Adrenal gland (tissue), 12 donors: ENCODE measurements around the gene KPNA5. TPM values are rescaled to one million over a fixed set of nuclear protein-coding genes. Genes with fewer than 3 reads are reported as not detected.

Source experiments
- DNase-seq, 7 donors: peaks; one replicate each; pipeline ENCODE4 v3.0.0-alpha.2; 2019 to 2020
- H3K27ac ChIP-seq, 5 donors: fragments of 200-600 bp; sonication (generic) in 4 of 5; 1 replicate in 3 of 5; 2 replicates in 2 of 5; pipeline versions ENCODE4 v1.5.1 to v1.8.0; 2016 to 2020; ENCODE audit warnings: mild to moderate bottlenecking in 1 of 5
- H3K27me3 ChIP-seq: fragments of 200-600 bp; 2 replicates; pipeline ENCODE4 v1.8.0; 2021
- H3K36me3 ChIP-seq, 2 donors: fragments of 200-600 bp; replicated peaks in 1 of 2; 1 replicate in 1 of 2; 2 replicates in 1 of 2; pipeline versions ENCODE4 v1.5.1 to v1.8.0; 2018 to 2022
- H3K4me1 ChIP-seq, 2 donors: fragments of 200-600 bp; replicated peaks in 1 of 2; 1 replicate in 1 of 2; 2 replicates in 1 of 2; pipeline versions ENCODE4 v1.5.1 to v1.8.0; 2018 to 2021
- H3K4me3 ChIP-seq, 4 donors: fragments of 200-600 bp; sonication (generic) in 3 of 4; one replicate each; pipeline ENCODE4 v1.5.1; 2016 to 2018
- H3K9me3 ChIP-seq, 3 donors: fragments of 200-600 bp; sonication (generic) in 1 of 3; replicated peaks in 1 of 3; 1 replicate in 2 of 3; 2 replicates in 1 of 3; pipeline versions ENCODE4 v1.5.1 to v1.8.0; 2016 to 2021
- CTCF ChIP-seq, 6 experiments: fragments of 450-650 bp in 4 of 6; fragments of 200-600 bp in 2 of 6; sonication (generic) in 1 of 6; IDR thresholded peaks; 1 replicate in 5 of 6; 2 replicates in 1 of 6; pipeline versions ENCODE4 v1.5.1 to v1.8.0; 2016 to 2021; ENCODE audit warnings: antibody characterized with exemption in 6 of 6, mild to moderate bottlenecking in 2 of 6, moderate library complexity in 1 of 6
- POLR2A ChIP-seq, 2 donors: fragments of 450-650 bp; IDR thresholded peaks; one replicate each; pipeline ENCODE4 v1.6.1; 2017; ENCODE audit warnings: antibody characterized with exemption in 2 of 2, mild to moderate bottlenecking in 2 of 2, moderate library complexity in 1 of 2
- WGBS, 4 donors: extraction: QIAGEN DNeasy Blood & Tissue Kit in 2 of 4; methylation state at CpG; one replicate each; pipeline versions ENCODE4 v1.1.5 to v1.1.7; 2013 to 2017; 5-methylcytosine and 5-hydroxymethylcytosine counted together
- intact Hi-C, 2 donors: fragments of 100-400 bp; cut with DNase I; formaldehyde crosslinking; loops; one replicate each; pipeline versions ENCODE4 v1.14.1 to v1.15.0; 2022 to 2023
- polyA plus RNA-seq, 3 donors: library from polyadenylated mRNA; stranded (reverse); fragments of 200-250 nt in 2 of 3; fragments of 350-450 nt in 1 of 3; fragmentation: Illumina TruSeq in 1 of 3; extraction: RNeasy Lipid Tissue Mini Kit (QIAGEN cat#74804) in 1 of 3; gene quantifications; one replicate each; pipeline ENCODE4 v1.2.3, GENCODE V29; 2013 to 2014
- total RNA-seq, 9 donors: library from RNA; depleted of rRNA in 4 of 9; stranded (reverse); fragments of >200 nt in 4 of 9; fragments of 120-200 nt in 1 of 9; fragmentation: NEBNext Ultra II Directional in 1 of 9; extraction: Animal tissue kit (Norgen Biotek cat#: 25700) in 1 of 9; gene quantifications; one replicate each; pipeline versions ENCODE4 v1.1.0 to v1.2.4, GENCODE V29; 2013 to 2023
- donor health status: healthy with polysubstance abuse.
- donor health status: Bipolar disorder and iron deficiency.
- donor health status: DM: yes; HTN: yes; CAD: no.
- donor health status: DM: no; HTN: no; CAD: no.
- donor health status: DM: no; HTN: no; CAD: no.
- donor health status: DM: yes; HTN: yes; CAD: no.

Gene KPNA5
- total and polyA plus RNA-seq, 12 donors: 2.7 to 31.6 (median 9.0) TPM

DNA sequence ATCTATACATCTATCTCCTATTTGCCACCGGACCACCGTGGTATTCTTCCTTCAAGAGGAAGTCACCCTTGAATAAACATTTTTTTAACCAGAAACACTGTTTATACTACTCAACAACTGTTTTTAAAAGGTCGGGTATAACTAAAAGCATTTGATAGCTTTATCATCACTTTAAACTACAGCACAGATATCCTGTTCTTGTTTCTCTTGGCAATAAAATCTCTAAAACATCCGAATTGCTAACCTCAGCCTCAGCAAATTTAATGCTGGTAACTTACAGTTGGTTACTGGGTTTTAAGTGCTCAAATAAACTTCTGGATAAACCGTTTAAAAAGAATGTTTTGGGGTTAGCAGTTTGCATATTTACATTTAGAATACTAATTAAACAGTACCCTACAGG lies 32.9 kb upstream of the KPNA5 start:
- no peak overlapping the region for H3K27ac ChIP-seq
- no peak for DNase-seq
- H3K4me3 ChIP-seq: no peak overlapping the region
- no peak for TF ChIP-seq POLR2A (IDR thresholded peaks at IDR 0.05)
- TF ChIP-seq CTCF (IDR thresholded peaks at IDR 0.05): no peak
- no peaks in the 10 kb centered on the region for H3K27me3 ChIP-seq
- intact Hi-C loops: no loop called here
- WGBS, 4 donors: 33 to 52% (median 50%) methylated on average over 5 of the region's 5 CpGs
- H3K36me3 ChIP-seq: peaks cover 0 to 18% of the 10 kb centered on the region in 2 donors
- H3K4me1 ChIP-seq: no peaks in the 10 kb centered on the region
- no peaks in the 10 kb centered on the region for H3K9me3 ChIP-seq

GRCh38 chr6:116649129-116649528 lies 31.9 kb upstream of the KPNA5 start:
- Histone ChIP-seq H3K9me3 (no peaks in the 10 kb centered on the region), H3K36me3 (peaks cover 0 to 18% of the 10 kb centered on the region in 2 donors), H3K27ac (no peak overlapping the region), H3K4me3 (no peak overlapping the region), H3K4me1 (no peaks in the 10 kb centered on the region), H3K27me3 (no peaks in the 10 kb centered on the region)
- no peak for TF ChIP-seq POLR2A (IDR thresholded peaks at IDR 0.05)
- TF ChIP-seq CTCF (IDR thresholded peaks at IDR 0.05): no peak
- intact Hi-C loops: no loop called here
- no peak for DNase-seq
- 92 to 96% (median 94%) methylated on average over 3 of the region's 3 CpGs for WGBS, 4 donors

DNA sequence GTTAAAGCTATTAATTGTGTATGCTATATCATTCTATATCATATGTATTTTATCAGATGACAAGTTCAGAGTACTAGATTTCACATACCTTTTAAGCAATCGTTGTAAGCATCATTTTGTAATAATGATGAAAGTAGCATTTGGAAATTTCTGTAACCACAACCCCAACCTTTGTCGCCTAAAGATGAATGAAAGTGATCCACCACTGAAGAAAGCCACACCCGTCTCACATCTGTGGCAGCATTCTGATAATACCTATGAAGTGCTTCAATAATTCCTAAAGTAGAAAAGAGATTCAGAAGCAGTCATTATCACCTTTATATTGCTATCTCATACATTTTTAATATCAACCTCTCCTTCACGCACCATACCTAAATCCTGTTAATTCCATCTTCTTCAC lies 29.1 kb upstream of the KPNA5 start:
- Histone ChIP-seq H3K4me3 (no peak overlapping the region), H3K36me3 (peaks cover 0 to 18% of the 10 kb centered on the region in 2 donors), H3K4me1 (no peaks in the 10 kb centered on the region), H3K27me3 (no peaks in the 10 kb centered on the region), H3K9me3 (no peaks in the 10 kb centered on the region), H3K27ac (no peak overlapping the region)
- DNase-seq: no peak
- 83 to 89% (median 88%) methylated on average over 4 of the region's 4 CpGs for WGBS, 4 donors
- TF ChIP-seq CTCF (IDR thresholded peaks at IDR 0.05): no peak
- no peak for TF ChIP-seq POLR2A (IDR thresholded peaks at IDR 0.05)
- intact Hi-C loops: no loop called here

GRCh38 chr6:116661594-116661993 lies 19.4 kb upstream of the KPNA5 start:
- peaks cover 0 to 19% of the 10 kb centered on the region in 2 donors for H3K4me1 ChIP-seq
- TF ChIP-seq POLR2A (IDR thresholded peaks at IDR 0.05) (no peak), CTCF (IDR thresholded peaks at IDR 0.05) (no peak)
- H3K27ac ChIP-seq: no peak overlapping the region
- H3K27me3 ChIP-seq: no peaks in the 10 kb centered on the region
- DNase-seq: no peak
- H3K4me3 ChIP-seq: no peak overlapping the region
- H3K36me3 ChIP-seq: peaks cover 0 to 9% of the 10 kb centered on the region in 2 donors
- intact Hi-C loops: no loop called here
- H3K9me3 ChIP-seq: no peaks in the 10 kb centered on the region
